ENCODE results near the gene MUSTN1. TPM values are rescaled to one million over a fixed set of nuclear protein-coding genes. Genes with fewer than 3 reads are reported as not detected.

The MUSTN1 gene
- total and polyA plus RNA-seq, 7 donors: 4.2 to 12.7 (median 8.2) TPM; not detected in 1

DNA sequence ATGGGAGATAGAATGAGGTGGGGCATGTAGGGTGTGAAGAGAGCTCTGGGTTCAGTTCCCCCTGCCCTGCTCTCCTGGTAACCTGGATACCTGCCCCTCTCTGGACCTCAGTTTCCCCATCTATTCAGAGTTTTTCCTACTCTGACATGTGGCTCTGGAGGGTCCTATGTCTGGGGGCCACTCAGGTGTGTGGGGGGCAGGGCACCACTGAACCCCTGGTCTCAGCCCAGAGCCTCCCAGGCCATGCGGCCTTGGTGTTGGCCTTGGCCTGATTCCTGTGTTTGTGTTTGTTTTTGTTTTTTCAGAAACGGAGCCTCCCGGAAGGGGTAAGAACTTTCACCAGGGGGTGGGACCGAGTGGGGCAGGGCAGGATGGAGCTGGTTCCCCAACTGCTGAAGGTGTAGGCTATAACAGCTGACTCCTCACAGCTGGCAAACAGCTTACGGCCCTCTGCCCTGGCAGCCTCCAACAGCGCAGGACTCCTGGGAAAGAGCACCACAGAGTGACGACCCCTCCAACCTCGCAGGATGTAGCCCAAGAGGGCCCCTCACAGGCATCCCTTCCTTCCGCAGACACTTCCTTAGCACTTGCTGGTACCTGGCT, 39.4 kb downstream of the MUSTN1 start:
- intact Hi-C loops (cut with DNase I): no loop called here
- Histone ChIP-seq H3K27ac (no peak overlapping the region), H3K27me3 (no peaks in the 10 kb centered on the region), H3K4me1 (no peaks in the 10 kb centered on the region), H3K4me3 (no peak overlapping the region), H3K9me3 (no peaks in the 10 kb centered on the region), H3K36me3 (no peaks in the 10 kb centered on the region)
- no peak for TF ChIP-seq EP300 (IDR thresholded peaks at IDR 0.05)
- 30 to 52% methylated on average over 9 of the region's 9 CpGs for WGBS, 2 donors
- DNase-seq: no peak

DNA sequence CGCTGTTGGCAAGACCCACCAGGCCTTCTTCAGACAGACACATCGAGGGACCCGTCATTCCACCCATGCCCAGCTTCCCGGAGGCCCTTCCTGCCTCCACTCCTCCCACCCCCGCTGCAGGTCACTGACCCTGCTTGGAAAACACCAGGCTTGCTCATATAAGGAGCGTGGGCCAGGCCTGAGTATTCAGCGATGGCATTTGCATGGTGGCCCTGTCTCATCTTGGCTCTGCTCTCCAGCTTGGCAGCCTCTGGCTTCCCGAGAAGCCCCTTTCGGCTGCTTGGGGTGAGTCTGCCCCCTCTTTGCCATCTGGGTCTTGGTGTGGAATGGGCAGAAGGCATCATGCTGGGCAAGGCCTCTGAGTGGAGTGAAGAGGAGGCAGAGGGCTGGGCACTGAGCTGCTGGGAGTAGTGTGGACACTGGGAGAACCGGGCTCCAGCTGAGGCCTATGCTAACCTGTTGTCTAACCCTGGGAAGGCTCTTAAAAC, 40.2 kb downstream of the MUSTN1 start, which contains the start of gene ITIH3:
Gene ITIH3, plus strand, starts transcription at position 185 of the 488 bp plus-strand sequence. Its CDS starts 8 bp downstream, at position 193.
- TF ChIP-seq POLR2A (IDR thresholded peaks at IDR 0.05): no peak
- TF ChIP-seq EP300 (IDR thresholded peaks at IDR 0.05): no peak
- TF ChIP-seq POLR2AphosphoS5 (IDR thresholded peaks at IDR 0.05): no peak
- TF ChIP-seq, protein P1, sequence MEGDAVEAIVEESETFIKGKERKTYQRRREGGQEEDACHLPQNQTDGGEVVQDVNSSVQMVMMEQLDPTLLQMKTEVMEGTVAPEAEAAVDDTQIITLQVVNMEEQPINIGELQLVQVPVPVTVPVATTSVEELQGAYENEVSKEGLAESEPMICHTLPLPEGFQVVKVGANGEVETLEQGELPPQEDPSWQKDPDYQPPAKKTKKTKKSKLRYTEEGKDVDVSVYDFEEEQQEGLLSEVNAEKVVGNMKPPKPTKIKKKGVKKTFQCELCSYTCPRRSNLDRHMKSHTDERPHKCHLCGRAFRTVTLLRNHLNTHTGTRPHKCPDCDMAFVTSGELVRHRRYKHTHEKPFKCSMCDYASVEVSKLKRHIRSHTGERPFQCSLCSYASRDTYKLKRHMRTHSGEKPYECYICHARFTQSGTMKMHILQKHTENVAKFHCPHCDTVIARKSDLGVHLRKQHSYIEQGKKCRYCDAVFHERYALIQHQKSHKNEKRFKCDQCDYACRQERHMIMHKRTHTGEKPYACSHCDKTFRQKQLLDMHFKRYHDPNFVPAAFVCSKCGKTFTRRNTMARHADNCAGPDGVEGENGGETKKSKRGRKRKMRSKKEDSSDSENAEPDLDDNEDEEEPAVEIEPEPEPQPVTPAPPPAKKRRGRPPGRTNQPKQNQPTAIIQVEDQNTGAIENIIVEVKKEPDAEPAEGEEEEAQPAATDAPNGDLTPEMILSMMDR (IDR thresholded peaks at IDR 0.05): no peak
- no peak within 1 kb of the TSS for H3K4me3 ChIP-seq
- no peaks in the 10 kb centered on the region for H3K9me3 ChIP-seq
- no peaks in the 10 kb centered on the region for H3K27me3 ChIP-seq
- intact Hi-C loops (cut with DNase I): no loop called here
- 83 to 87% methylated on average over 10 of the region's 10 CpGs for WGBS, 2 donors
- DNase-seq: no peak
- H3K36me3 ChIP-seq: no peaks in the 10 kb centered on the region
- H3K27ac ChIP-seq: no peak within 1 kb of the TSS
- H3K4me1 ChIP-seq: no peaks in the 10 kb centered on the region

DNA sequence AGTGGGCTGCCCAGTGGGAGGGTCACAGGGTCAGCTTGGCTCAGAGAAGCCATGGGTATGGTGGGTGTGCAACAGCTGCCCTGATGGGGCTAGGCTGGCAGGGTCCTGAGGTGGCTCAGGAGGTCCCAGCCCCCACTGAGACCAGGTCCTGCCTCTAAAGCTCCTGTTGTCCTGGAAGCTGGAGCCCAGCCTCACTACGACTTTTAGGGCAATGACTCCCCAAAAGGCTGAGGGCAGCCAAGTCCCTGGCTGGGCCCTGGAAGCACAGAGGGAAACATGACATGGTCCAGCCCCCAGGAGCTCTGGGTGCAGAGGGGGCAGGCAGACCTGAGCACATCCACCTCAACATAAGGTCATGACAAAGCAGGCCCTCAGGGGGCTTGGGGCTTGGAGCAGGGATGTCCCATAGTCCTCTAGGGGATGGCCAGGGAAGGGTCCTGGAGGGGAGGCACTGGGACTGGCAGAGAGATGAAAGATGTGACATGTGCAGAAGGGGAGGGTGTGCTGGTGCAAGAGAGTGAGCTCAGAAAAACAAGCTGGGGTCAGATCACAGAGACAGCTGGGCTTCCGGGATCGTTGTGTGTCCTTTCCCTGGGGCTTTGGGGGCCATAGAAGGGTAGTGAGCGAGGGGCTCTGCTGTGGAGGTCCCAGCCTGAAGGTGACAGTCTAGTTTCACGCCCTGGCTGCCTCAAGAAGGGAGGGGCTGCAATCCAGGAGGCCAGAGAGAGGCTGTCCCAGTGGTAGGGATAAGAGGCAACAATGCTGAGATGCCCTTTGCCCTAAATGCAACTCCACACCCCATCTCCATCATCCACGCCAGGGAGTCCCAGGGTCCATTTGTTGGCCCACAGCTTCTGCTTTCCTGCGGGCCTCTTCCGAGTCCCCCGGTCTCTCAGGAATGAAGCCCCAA, 40.9 kb downstream of the MUSTN1 start:
- H3K27ac ChIP-seq: no peak overlapping the region
- TF ChIP-seq POLR2AphosphoS5 (IDR thresholded peaks at IDR 0.05) (no peak), EP300 (IDR thresholded peaks at IDR 0.05) (no peak), POLR2A (IDR thresholded peaks at IDR 0.05) (no peak)
- TF ChIP-seq, protein P1 (IDR thresholded peaks at IDR 0.05): no peak
- no peaks in the 10 kb centered on the region for H3K4me1 ChIP-seq
- no peaks in the 10 kb centered on the region for H3K9me3 ChIP-seq
- no peak for DNase-seq
- H3K36me3 ChIP-seq: no peaks in the 10 kb centered on the region
- no peaks in the 10 kb centered on the region for H3K27me3 ChIP-seq
- intact Hi-C loops (cut with DNase I): no loop called here
- 74 to 79% methylated on average over 9 of the region's 9 CpGs for WGBS, 2 donors
- H3K4me3 ChIP-seq: no peak overlapping the region

DNA sequence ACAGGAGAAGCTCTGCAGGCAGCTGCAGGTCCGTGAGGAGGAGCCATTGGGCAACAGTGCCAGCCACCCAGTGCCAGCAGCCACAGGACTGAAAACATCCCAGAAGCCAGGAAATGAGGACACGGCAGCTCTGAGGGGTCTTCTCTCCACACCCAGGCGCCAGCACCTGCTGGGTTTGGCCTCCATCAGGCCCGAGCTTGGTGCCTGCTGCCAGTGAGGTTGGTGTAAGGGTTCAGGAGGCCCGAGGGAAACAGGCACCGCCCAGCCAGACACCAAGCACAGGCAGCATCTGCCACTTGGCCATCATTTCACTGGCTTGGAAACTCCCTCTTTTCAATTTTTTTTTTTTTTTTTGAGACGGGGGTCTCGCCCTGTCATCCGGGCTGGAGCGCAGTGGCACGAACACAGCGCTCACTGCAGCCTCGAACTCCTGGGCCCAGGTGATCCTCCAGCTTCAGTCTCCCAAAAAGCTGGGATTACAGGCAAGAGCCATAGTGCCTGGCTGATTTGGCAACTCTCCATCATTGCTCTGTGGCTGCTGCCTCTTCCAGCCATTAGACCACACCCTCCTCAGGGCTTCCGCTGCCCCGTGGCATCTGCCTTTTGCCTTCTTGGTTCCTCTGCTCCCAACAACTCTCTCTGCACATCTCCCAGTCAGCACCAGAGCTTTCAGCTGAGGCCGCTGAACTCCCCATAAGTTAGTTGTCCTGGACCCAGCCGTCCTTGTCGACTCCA, 41.7 kb downstream of the MUSTN1 start:
- Histone ChIP-seq H3K4me1 (no peaks in the 10 kb centered on the region), H3K27ac (no peak overlapping the region), H3K27me3 (no peaks in the 10 kb centered on the region), H3K4me3 (no peak overlapping the region), H3K36me3 (no peaks in the 10 kb centered on the region), H3K9me3 (no peaks in the 10 kb centered on the region)
- intact Hi-C loops (cut with DNase I): no loop called here
- no peak for DNase-seq
- TF ChIP-seq POLR2AphosphoS5 (IDR thresholded peaks at IDR 0.05) (no peak), POLR2A (IDR thresholded peaks at IDR 0.05) (no peak), EP300 (IDR thresholded peaks at IDR 0.05) (no peak)
- TF ChIP-seq, protein P1 (IDR thresholded peaks at IDR 0.05): no peak
- WGBS, 2 donors: 71 to 83% methylated on average over 18 of the region's 18 CpGs

DNA sequence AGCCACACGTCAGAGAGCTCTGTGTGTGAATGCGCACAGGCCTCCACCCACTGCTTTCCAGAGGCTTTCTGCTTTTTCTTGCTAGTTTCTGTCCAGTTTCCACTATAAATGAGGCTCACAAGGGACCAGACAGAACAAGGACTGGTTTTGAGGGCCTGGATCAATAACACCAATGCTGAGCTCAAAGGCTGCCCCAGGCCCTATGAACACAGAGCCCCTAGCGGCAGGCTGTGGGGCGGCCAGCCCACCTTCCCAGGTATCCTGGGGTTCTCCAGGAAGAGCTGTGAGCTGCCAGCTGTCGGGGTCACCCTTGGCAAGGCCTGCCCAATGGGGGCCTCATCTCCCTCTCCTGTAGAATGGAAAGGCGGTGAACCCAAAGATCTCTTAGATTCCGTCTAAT, 42.4 kb downstream of the MUSTN1 start:
- 87 to 92% methylated on average over 7 of the region's 7 CpGs for WGBS, 2 donors
- Histone ChIP-seq H3K4me1 (no peaks in the 10 kb centered on the region), H3K4me3 (no peak overlapping the region), H3K27me3 (no peaks in the 10 kb centered on the region), H3K36me3 (no peaks in the 10 kb centered on the region), H3K27ac (no peak overlapping the region), H3K9me3 (no peaks in the 10 kb centered on the region)
- TF ChIP-seq POLR2AphosphoS5 (IDR thresholded peaks at IDR 0.05) (no peak), POLR2A (IDR thresholded peaks at IDR 0.05) (no peak), EP300 (IDR thresholded peaks at IDR 0.05) (no peak)
- TF ChIP-seq, protein P1 (IDR thresholded peaks at IDR 0.05): no peak
- DNase-seq: no peak
- intact Hi-C loops (cut with DNase I): no loop called here

All from sigmoid colon (tissue), 7 donors.